Diencephalon (tissue), 1 donor: ENCODE measurements around the gene SERPINI1. TPM values are rescaled to one million over a fixed set of nuclear protein-coding genes. Genes with fewer than 3 reads are reported as not detected.

Source experiments
- small RNA-seq: library from RNA; depleted of rRNA; stranded (forward); fragments of <200 nt; gene quantifications from one replicate; pipeline ENCODE3, GENCODE V24; 2014
- total RNA-seq: library from RNA; depleted of rRNA; stranded (reverse); fragments of >200 nt; gene quantifications from one replicate; pipeline ENCODE4 v1.2.3, GENCODE V29; 2014

Gene SERPINI1, protein sequence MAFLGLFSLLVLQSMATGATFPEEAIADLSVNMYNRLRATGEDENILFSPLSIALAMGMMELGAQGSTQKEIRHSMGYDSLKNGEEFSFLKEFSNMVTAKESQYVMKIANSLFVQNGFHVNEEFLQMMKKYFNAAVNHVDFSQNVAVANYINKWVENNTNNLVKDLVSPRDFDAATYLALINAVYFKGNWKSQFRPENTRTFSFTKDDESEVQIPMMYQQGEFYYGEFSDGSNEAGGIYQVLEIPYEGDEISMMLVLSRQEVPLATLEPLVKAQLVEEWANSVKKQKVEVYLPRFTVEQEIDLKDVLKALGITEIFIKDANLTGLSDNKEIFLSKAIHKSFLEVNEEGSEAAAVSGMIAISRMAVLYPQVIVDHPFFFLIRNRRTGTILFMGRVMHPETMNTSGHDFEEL
- 130 TPM for total RNA-seq

DNA sequence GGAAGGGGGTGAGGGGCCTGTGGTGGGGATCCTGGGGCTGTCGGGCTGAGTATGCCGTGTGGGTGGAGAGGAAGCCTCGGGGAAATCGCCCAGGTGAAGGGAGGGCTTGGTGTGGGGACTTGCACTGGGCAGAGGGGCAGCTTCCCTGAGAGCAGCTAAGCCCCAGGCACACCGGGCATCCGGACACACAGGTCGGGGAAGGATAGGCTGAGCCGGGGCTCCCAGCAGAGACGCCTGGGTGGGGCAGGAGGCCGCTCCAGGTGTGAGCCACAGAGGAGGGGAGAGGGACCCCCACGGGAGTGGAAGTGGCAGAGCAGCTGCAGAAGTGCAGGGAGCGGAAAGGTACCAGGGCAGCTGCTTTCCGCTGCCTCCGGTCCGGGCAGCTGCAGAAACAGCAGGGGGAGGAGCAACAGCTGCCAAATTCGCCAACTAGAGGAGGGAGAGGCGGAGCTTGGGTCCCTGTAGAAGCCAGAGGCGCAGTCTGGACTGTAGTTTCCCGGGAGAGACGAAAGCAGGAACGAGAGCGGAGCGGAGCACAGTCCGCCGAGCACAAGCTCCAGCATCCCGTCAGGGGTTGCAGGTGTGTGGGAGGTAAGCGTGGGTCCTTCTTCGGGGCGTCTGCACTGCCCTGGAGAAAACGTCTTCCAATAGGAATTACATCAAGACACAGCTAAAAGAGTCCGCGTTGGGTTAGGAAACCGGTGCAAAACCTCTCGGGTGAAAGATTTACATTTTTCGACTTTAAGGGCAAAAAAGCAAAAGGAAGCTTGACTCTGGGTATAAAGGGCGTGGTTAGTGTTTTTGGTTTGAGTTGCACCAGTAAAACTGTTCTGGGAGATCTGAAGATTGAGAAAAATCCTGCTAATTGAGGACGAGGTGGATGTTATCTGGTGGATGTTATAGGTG lies at the start of gene SERPINI1:
Gene SERPINI1, plus strand, starts transcription at position 489 of the 906 bp plus-strand sequence. CDS start 53,408 bp downstream, outside the sequence.

DNA sequence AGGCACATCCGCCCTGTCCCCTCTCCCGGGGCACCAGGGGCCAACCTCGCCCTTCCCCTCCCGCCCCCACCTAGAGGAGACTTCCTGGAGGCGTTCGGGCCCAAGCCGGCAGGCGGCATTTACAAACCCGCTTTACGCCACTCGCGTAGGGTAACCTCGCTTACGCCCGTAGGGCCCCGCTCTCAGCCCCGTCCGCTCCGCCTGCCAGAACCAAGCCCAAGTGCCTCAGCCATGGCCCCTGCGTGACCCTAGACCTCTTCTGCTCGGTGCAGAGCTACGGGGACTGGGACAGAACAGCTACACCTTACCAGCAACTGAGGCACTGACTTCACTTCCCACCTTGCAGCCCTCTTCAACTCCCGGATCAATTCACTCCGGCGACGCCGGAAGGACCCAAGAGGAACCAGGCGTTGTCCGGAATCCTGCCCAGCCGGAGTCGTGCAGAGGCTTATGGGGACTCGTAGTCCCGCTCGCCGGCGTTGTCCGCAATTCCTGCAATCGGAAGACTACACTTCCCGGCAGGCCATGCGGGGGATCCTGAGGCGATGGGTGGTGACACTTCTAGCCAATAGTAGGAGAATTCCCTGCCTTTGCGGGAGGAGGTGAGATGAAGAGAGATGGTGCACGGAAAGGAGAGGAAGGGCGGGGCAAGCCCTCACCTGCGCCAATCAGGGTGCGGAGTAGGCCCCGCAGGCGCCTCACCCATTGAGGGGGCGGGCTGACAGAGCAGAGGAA lies 856 bp upstream of the SERPINI1 start, which contains the start of gene PDCD10:
Gene PDCD10, minus strand, starts transcription at position 395 of the 735 bp plus-strand sequence. CDS start 14,735 bp downstream, outside the sequence.

Small RNAs within 50 kb of the gene (small RNA-seq; reads per million reads assigned to genes)
- gene HMGN1P8: not detected

Other genes with a start within 250 kb of the SERPINI1 start
- 34.6 TPM for gene WDR49, start 81.8 kb upstream of the SERPINI1 start, total RNA-seq
- gene PDCD10, start 829 bp upstream of the SERPINI1 start, total RNA-seq: 79.1 TPM